WTC11 (cell line): ENCODE results near the gene MLXIP.

ENCODE experiments used
- CBFB ChIP-seq: sonication (generic); formaldehyde crosslinking; IDR thresholded peaks from 2 replicates; pipeline ENCODE4 v1.8.1; 2022; ENCODE audit warnings: mild to moderate bottlenecking, low read depth, missing genetic modification reagents
- CREB1 ChIP-seq: sonication (generic); formaldehyde crosslinking; IDR thresholded peaks from 2 replicates; pipeline ENCODE4 v1.8.0; 2023; ENCODE audit warnings: mild to moderate bottlenecking, missing genetic modification reagents
- MYBL2 ChIP-seq: sonication (generic); formaldehyde crosslinking; IDR thresholded peaks from 2 replicates; pipeline ENCODE4 v1.8.1; 2023; ENCODE audit warnings: mild to moderate bottlenecking, moderate library complexity, missing genetic modification reagents
- NFYB ChIP-seq: sonication (generic); formaldehyde crosslinking; conservative IDR thresholded peaks from 2 replicates; pipeline ENCODE4 v1.8.0; 2022; ENCODE audit warnings: low read depth, missing genetic modification reagents
- NR2C2 ChIP-seq: sonication (generic); formaldehyde crosslinking; IDR thresholded peaks from 2 replicates; pipeline ENCODE4 v1.8.0; 2022; ENCODE audit warnings: mild to moderate bottlenecking, missing genetic modification reagents
- SP1 ChIP-seq: sonication (generic); formaldehyde crosslinking; conservative IDR thresholded peaks from 2 replicates; pipeline ENCODE4 v1.8.1; 2022; ENCODE audit warnings: missing genetic modification reagents
- TEAD1 ChIP-seq: sonication (generic); formaldehyde crosslinking; IDR thresholded peaks from 2 replicates; pipeline ENCODE4 v1.8.0; 2022; ENCODE audit warnings: mild to moderate bottlenecking, missing genetic modification reagents
- TF ChIP-seq, protein P1 (sequence below): sonication (generic); formaldehyde crosslinking; IDR thresholded peaks from 2 replicates; pipeline ENCODE4 v1.8.1; 2023; ENCODE audit warnings: mild to moderate bottlenecking, missing genetic modification reagents, moderate library complexity
- TF ChIP-seq, protein P2 (sequence below): fragments of 200-600 bp; IDR thresholded peaks from 2 replicates; pipeline ENCODE4 v1.8.0; 2022; ENCODE audit warnings: antibody characterized with exemption
- TF ChIP-seq, protein P3 (sequence below): sonication (generic); formaldehyde crosslinking; IDR thresholded peaks from 2 replicates; pipeline ENCODE4 v1.8.1; 2022; ENCODE audit warnings: low read depth, mild to moderate bottlenecking, moderate library complexity, missing genetic modification reagents, borderline replicate concordance
- TF ChIP-seq, protein P4 (sequence below): sonication (generic); formaldehyde crosslinking; IDR thresholded peaks from 2 replicates; pipeline ENCODE4 v1.8.1; 2023; ENCODE audit warnings: mild to moderate bottlenecking, missing genetic modification reagents, moderate library complexity

DNA sequence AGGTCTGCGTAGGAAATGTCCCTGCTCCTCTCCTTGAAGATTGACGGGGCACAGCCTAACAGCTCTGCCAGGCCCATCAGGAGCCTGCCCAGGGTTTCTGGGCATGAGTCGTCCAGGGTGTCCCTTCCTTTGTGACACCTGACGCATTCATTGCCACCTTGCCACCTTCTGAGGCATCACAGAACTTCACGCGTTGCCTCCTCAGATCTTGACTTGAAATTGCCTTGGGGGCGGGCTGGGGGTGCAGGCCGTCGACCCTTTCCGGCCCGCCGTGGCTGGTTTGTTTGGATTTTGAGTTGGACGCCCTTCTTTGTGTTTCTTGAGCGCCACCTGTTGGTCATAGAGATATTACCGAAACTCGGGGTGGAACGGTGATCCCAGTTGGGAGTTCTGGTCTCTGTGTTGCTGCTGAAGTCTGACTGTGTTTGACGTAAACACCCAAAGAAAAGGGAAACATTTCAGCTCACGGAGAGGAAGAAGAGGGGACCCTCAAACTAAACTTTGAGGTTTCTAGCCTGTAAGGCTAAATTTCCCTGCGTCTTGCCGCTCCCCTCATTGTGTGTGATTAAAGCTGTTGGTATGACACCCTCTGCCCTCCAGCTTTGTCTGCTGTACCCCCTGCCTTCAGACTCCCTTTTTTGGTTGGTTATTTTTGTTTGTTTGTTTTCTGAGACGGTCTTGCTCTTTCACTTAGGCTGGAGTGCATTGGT lies 44.6 kb downstream of the MLXIP start:
- no peak for TF ChIP-seq CBFB (CRISPR knock-in tag)
- no peak for TF ChIP-seq MYBL2 (CRISPR knock-in tag)
- TF ChIP-seq, protein P1, sequence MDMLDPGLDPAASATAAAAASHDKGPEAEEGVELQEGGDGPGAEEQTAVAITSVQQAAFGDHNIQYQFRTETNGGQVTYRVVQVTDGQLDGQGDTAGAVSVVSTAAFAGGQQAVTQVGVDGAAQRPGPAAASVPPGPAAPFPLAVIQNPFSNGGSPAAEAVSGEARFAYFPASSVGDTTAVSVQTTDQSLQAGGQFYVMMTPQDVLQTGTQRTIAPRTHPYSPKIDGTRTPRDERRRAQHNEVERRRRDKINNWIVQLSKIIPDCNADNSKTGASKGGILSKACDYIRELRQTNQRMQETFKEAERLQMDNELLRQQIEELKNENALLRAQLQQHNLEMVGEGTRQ (CRISPR knock-in tag) = no peak
- no peak for TF ChIP-seq NFYB (CRISPR knock-in tag)
- TF ChIP-seq, protein P2, sequence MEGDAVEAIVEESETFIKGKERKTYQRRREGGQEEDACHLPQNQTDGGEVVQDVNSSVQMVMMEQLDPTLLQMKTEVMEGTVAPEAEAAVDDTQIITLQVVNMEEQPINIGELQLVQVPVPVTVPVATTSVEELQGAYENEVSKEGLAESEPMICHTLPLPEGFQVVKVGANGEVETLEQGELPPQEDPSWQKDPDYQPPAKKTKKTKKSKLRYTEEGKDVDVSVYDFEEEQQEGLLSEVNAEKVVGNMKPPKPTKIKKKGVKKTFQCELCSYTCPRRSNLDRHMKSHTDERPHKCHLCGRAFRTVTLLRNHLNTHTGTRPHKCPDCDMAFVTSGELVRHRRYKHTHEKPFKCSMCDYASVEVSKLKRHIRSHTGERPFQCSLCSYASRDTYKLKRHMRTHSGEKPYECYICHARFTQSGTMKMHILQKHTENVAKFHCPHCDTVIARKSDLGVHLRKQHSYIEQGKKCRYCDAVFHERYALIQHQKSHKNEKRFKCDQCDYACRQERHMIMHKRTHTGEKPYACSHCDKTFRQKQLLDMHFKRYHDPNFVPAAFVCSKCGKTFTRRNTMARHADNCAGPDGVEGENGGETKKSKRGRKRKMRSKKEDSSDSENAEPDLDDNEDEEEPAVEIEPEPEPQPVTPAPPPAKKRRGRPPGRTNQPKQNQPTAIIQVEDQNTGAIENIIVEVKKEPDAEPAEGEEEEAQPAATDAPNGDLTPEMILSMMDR = peak; percentile 79
- TF ChIP-seq TEAD1 (CRISPR knock-in tag) = no peak
- TF ChIP-seq SP1 (CRISPR knock-in tag) = no peak
- TF ChIP-seq, protein P3, sequence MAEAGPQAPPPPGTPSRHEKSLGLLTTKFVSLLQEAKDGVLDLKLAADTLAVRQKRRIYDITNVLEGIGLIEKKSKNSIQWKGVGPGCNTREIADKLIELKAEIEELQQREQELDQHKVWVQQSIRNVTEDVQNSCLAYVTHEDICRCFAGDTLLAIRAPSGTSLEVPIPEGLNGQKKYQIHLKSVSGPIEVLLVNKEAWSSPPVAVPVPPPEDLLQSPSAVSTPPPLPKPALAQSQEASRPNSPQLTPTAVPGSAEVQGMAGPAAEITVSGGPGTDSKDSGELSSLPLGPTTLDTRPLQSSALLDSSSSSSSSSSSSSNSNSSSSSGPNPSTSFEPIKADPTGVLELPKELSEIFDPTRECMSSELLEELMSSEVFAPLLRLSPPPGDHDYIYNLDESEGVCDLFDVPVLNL (CRISPR knock-in tag) = no peak
- TF ChIP-seq CREB1 (CRISPR knock-in tag) = no peak
- TF ChIP-seq, protein P4, sequence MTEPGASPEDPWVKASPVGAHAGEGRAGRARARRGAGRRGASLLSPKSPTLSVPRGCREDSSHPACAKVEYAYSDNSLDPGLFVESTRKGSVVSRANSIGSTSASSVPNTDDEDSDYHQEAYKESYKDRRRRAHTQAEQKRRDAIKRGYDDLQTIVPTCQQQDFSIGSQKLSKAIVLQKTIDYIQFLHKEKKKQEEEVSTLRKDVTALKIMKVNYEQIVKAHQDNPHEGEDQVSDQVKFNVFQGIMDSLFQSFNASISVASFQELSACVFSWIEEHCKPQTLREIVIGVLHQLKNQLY (CRISPR knock-in tag) = no peak
- TF ChIP-seq NR2C2 (CRISPR knock-in tag) = no peak
